CD8-positive, alpha-beta memory T cell (primary cell): ENCODE results near the gene MRO. TPM values are rescaled to one million over a fixed set of nuclear protein-coding genes. Genes with fewer than 3 reads are reported as not detected.

Experiments
- CTCF ChIA-PET: fragments of 350-600 bp; sonication (Branson Sonifier 250); formaldehyde crosslinking; loops from one replicate; lab custom pipeline; 2021; ENCODE audit warnings: antibody characterized with exemption; lab: Charles Lee
- POLR2A ChIA-PET: fragments of 350-600 bp; sonication (Branson Sonifier 250); formaldehyde crosslinking; loops from one replicate; lab custom pipeline; 2021; ENCODE audit warnings: antibody characterized with exemption; lab: Charles Lee
- DNase-seq, 5 donors: peaks; one replicate each; pipeline versions ENCODE4 v3.0.0 to v3.0.0-alpha.2; 2020 to 2022; ENCODE audit warnings: mixed read lengths in 1 of 5
- H3K27ac ChIP-seq: one replicate; pipeline ENCODE4 v1.7.0; 2013; ENCODE audit warnings: low read depth, mild to moderate bottlenecking, low read length, moderate library complexity
- H3K27me3 ChIP-seq: 2 replicates; pipeline ENCODE4 v1.7.0; 2013; ENCODE audit warnings: low read length, mild to moderate bottlenecking; ENCODE audit not compliant: insufficient read depth, poor library complexity, severe bottlenecking
- H3K36me3 ChIP-seq: 2 replicates; pipeline ENCODE4 v1.7.0; 2013; ENCODE audit warnings: mild to moderate bottlenecking, low read length, moderate library complexity; ENCODE audit not compliant: insufficient read depth
- H3K4me1 ChIP-seq: 2 replicates; pipeline ENCODE4 v1.7.0; 2013; ENCODE audit warnings: mild to moderate bottlenecking, low read length, moderate library complexity; ENCODE audit not compliant: insufficient read depth
- H3K4me3 ChIP-seq: 2 replicates; pipeline ENCODE4 v1.7.0; 2013; ENCODE audit warnings: mild to moderate bottlenecking, low read length
- H3K9me3 ChIP-seq: 2 replicates; pipeline ENCODE4 v1.7.0; 2013; ENCODE audit warnings: mild to moderate bottlenecking, low read length
- H3K27ac Mint-ChIP-seq, 8 donors: one replicate each; pipeline ENCODE4 v1.8.0; 2020 to 2021; ENCODE audit warnings: mixed read lengths in 8 of 8, mild to moderate bottlenecking in 6 of 8, inconsistent platforms in 3 of 8, moderate library complexity in 3 of 8
- H3K27me3 Mint-ChIP-seq, 2 donors: one replicate each; pipeline ENCODE4 v1.8.0; 2020 to 2021; ENCODE audit warnings: mixed read lengths in 2 of 2, mild to moderate bottlenecking in 1 of 2, moderate library complexity in 1 of 2
- H3K36me3 Mint-ChIP-seq, 3 donors: one replicate each; pipeline ENCODE4 v1.8.0; 2020 to 2021; ENCODE audit warnings: mixed read lengths in 3 of 3, inconsistent platforms in 1 of 3, mild to moderate bottlenecking in 1 of 3
- H3K4me1 Mint-ChIP-seq, 3 donors: one replicate each; pipeline ENCODE4 v1.8.0; 2020 to 2021; ENCODE audit warnings: mixed read lengths in 3 of 3, inconsistent platforms in 1 of 3, mild to moderate bottlenecking in 1 of 3
- H3K4me3 Mint-ChIP-seq, 7 donors: one replicate each; pipeline ENCODE4 v1.8.0; 2020 to 2021; ENCODE audit warnings: mixed read lengths in 7 of 7, mild to moderate bottlenecking in 6 of 7, moderate library complexity in 4 of 7, inconsistent platforms in 2 of 7
- H3K9me3 Mint-ChIP-seq, 5 donors: one replicate each; pipeline ENCODE4 v1.8.0; 2020 to 2022; ENCODE audit warnings: mixed read lengths in 5 of 5, mild to moderate bottlenecking in 3 of 5, moderate library complexity in 2 of 5, inconsistent platforms in 1 of 5
- polyA plus RNA-seq: library from polyadenylated mRNA; unstranded; fragments of 300-500 nt; fragmentation: Illumina TruSeq; gene quantifications from one replicate; pipeline ENCODE4 v1.2.3, GENCODE V29; 2021
- total RNA-seq, 2 experiments: library from RNA; stranded (reverse); gene quantifications; one replicate each; pipeline ENCODE4 v1.2.3, GENCODE V29; 2021

Gene MRO
- total and polyA plus RNA-seq, 3 experiments from 2014 or later, result 0.18 TPM; not detected in 2

DNA sequence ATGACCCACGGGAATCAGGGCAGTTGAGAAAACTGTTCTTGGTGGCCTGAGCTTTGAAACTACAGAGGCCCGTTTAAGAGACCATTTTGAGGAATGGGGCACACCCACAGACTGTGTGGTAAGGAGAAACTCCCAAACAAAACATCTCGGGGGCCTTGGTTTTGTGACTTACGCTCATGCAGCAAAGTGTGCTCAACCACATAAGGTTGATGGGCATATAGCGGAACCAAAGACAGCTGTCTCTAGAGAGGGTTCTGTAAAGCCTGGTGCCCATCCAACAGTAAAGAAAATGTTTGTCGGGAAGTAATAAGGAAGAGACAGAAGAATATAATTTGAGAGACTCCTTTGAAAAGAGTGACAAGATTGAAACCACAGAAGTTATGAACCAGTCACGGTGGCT, 5.4 kb downstream of the MRO start:
- Histone ChIP-seq H3K4me3 (no peak overlapping the region), H3K27me3 (no peaks in the 10 kb centered on the region), H3K4me1 (peaks cover 4% of the 10 kb centered on the region), H3K9me3 (no peaks in the 10 kb centered on the region), H3K36me3 (no peaks in the 10 kb centered on the region), H3K27ac (no peak overlapping the region)
- H3K27me3 Mint-ChIP-seq, result peaks cover 4 to 40% of the 10 kb centered on the region in 2 donors
- DNase-seq, result no peak
- H3K4me3 Mint-ChIP-seq, result no peak overlapping the region
- POLR2A ChIA-PET, result no interaction called here
- H3K36me3 Mint-ChIP-seq, result no peaks in the 10 kb centered on the region
- CTCF ChIA-PET, result interaction anchor here (1.0 to 1.4 kb wide), 2 partner anchors 10 to 30 kb away, joined by 3 read pairs; no protein-coding TSS in a partner anchor
- no peak overlapping the region for H3K27ac Mint-ChIP-seq
- H3K4me1 Mint-ChIP-seq, result no peaks in the 10 kb centered on the region
- no peaks in the 10 kb centered on the region for H3K9me3 Mint-ChIP-seq

- Mint-ChIP-seq H3K27me3 (peaks cover 4 to 38% of the 10 kb centered on the region in 2 donors), H3K4me1 (no peaks in the 10 kb centered on the region), H3K4me3 (no peak overlapping the region), H3K36me3 (no peaks in the 10 kb centered on the region), H3K9me3 (no peaks in the 10 kb centered on the region), H3K27ac (peak overlapping the region in 1 of 8 donors; percentile 58)
- H3K9me3 ChIP-seq, result no peaks in the 10 kb centered on the region
- DNase-seq, result no peak
- H3K27me3 ChIP-seq, result no peaks in the 10 kb centered on the region
- no peaks in the 10 kb centered on the region for H3K4me1 ChIP-seq
- POLR2A ChIA-PET, result no interaction called here
- no peaks in the 10 kb centered on the region for H3K36me3 ChIP-seq
- no peak overlapping the region for H3K4me3 ChIP-seq
- H3K27ac ChIP-seq, result no peak overlapping the region
- CTCF ChIA-PET, result interaction anchor here (1.4 kb wide), 1 partner anchor 9 kb away, joined by 3 read pairs; no protein-coding TSS in a partner anchor
These were observed 6.5 kb downstream of the MRO start for GRCh38 chr18:50813353-50813752.

DNA sequence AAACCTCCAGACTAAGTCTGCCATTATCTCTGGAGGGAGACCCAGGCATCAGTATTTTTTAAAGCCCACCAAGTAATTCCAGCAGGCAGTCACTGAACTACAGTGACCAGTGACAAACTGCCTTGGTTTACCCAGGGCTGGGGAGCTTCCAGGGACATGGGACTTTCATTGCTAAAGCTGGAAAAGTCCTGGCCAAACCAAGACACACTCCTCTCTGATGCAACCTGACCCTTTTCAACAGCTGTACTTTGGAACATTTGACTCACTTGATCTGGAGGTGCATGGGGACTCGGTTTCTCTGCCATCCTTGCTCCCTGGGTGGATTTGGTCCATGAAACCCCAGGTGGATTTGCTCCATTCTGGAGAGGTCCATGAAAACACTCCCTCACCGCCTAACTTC, 7.0 kb downstream of the MRO start:
- ChIA-PET POLR2A (no interaction called here), CTCF (no interaction called here)
- Histone ChIP-seq H3K27ac (no peak overlapping the region), H3K36me3 (no peaks in the 10 kb centered on the region), H3K9me3 (no peaks in the 10 kb centered on the region), H3K4me1 (no peaks in the 10 kb centered on the region), H3K27me3 (no peaks in the 10 kb centered on the region), H3K4me3 (no peak overlapping the region)
- Mint-ChIP-seq H3K27me3 (peaks cover 4 to 32% of the 10 kb centered on the region in 2 donors), H3K4me3 (no peak overlapping the region), H3K4me1 (no peaks in the 10 kb centered on the region), H3K36me3 (no peaks in the 10 kb centered on the region), H3K27ac (no peak overlapping the region), H3K9me3 (no peaks in the 10 kb centered on the region)
- no peak for DNase-seq

- ChIA-PET CTCF (no interaction called here), POLR2A (no interaction called here)
- Mint-ChIP-seq H3K27me3 (peaks cover 14 to 20% of the 10 kb centered on the region in 2 donors), H3K9me3 (no peaks in the 10 kb centered on the region), H3K4me1 (peaks cover 0 to 4% (median 0%) of the 10 kb centered on the region in 3 donors), H3K4me3 (no peak overlapping the region), H3K36me3 (no peaks in the 10 kb centered on the region), H3K27ac (no peak overlapping the region)
- Histone ChIP-seq H3K4me3 (no peak overlapping the region), H3K27ac (no peak overlapping the region), H3K36me3 (no peaks in the 10 kb centered on the region), H3K4me1 (no peaks in the 10 kb centered on the region), H3K27me3 (no peaks in the 10 kb centered on the region), H3K9me3 (no peaks in the 10 kb centered on the region)
- no peak for DNase-seq
These were observed 12.6 kb downstream of the MRO start for GRCh38 chr18:50807176-50807575.

DNA sequence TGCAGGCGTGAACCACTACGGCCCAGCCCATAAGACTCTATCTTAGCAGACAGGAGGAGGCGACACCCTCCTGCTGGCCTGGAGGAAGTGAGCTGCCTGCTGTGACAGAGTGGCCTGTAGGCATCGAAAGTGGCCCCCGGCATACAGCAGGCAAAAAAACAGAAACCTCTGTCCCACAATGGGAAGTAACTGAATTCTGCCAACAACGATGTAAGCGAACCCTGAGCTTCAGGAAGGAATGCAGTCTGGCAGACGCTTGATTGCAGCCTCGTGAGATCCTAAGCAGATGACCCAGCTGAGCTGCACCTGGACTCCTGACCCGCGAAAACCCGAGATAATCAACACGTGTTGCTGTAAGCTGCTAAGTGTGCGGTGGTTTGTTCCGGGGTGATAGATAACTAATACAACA, 13.6 kb downstream of the MRO start:
- no peaks in the 10 kb centered on the region for H3K36me3 Mint-ChIP-seq
- POLR2A ChIA-PET, result no interaction called here

GRCh38 chr18:50805732-50806131, 14.1 kb downstream of the MRO start:
- H3K27me3 Mint-ChIP-seq, result peaks cover 7 to 18% of the 10 kb centered on the region in 2 donors
- ChIA-PET CTCF (no interaction called here), POLR2A (no interaction called here)
- Histone ChIP-seq H3K9me3 (no peaks in the 10 kb centered on the region), H3K4me3 (no peak overlapping the region), H3K27me3 (no peaks in the 10 kb centered on the region), H3K36me3 (no peaks in the 10 kb centered on the region), H3K4me1 (no peaks in the 10 kb centered on the region), H3K27ac (no peak overlapping the region)
- peaks cover 0 to 4% (median 0%) of the 10 kb centered on the region in 3 donors for H3K4me1 Mint-ChIP-seq
- no peak overlapping the region for H3K4me3 Mint-ChIP-seq
- no peak overlapping the region for H3K27ac Mint-ChIP-seq
- DNase-seq, result no peak
- H3K36me3 Mint-ChIP-seq, result no peaks in the 10 kb centered on the region
- H3K9me3 Mint-ChIP-seq, result no peaks in the 10 kb centered on the region

More for the DNA sequence above, 13.6 kb downstream of the MRO start:
- H3K4me3 ChIP-seq, result no peak overlapping the region
- Mint-ChIP-seq H3K4me3 (no peak overlapping the region), H3K27me3 (peaks cover 11 to 18% of the 10 kb centered on the region in 2 donors), H3K9me3 (no peaks in the 10 kb centered on the region), H3K4me1 (peaks cover 0 to 4% (median 0%) of the 10 kb centered on the region in 3 donors), H3K27ac (no peak overlapping the region)
- H3K27me3 ChIP-seq, result no peaks in the 10 kb centered on the region
- no peaks in the 10 kb centered on the region for H3K4me1 ChIP-seq
- DNase-seq, result no peak
- CTCF ChIA-PET, result no interaction called here
- no peak overlapping the region for H3K27ac ChIP-seq
- no peaks in the 10 kb centered on the region for H3K9me3 ChIP-seq
- H3K36me3 ChIP-seq, result no peaks in the 10 kb centered on the region

GRCh38 chr18:50803592-50803991, 16.2 kb downstream of the MRO start:
- POLR2A ChIA-PET, result no interaction called here
- no peak overlapping the region for H3K4me3 Mint-ChIP-seq
- no peaks in the 10 kb centered on the region for H3K9me3 Mint-ChIP-seq

GRCh38 chr18:50802141-50802540, 17.7 kb downstream of the MRO start:
- H3K9me3 Mint-ChIP-seq, result no peaks in the 10 kb centered on the region
- H3K27me3 ChIP-seq, result no peaks in the 10 kb centered on the region
- no peak overlapping the region for H3K4me3 Mint-ChIP-seq
- no peaks in the 10 kb centered on the region for H3K9me3 ChIP-seq
- H3K36me3 ChIP-seq, result no peaks in the 10 kb centered on the region
- no peak overlapping the region for H3K27ac ChIP-seq
- POLR2A ChIA-PET, result no interaction called here
- H3K4me1 Mint-ChIP-seq, result peaks cover 0 to 4% (median 0%) of the 10 kb centered on the region in 3 donors
- CTCF ChIA-PET, result no interaction called here
- no peak overlapping the region for H3K4me3 ChIP-seq
- DNase-seq, result no peak
- H3K27ac Mint-ChIP-seq, result no peak overlapping the region
- H3K27me3 Mint-ChIP-seq, result peaks cover 12 to 20% of the 10 kb centered on the region in 2 donors
- H3K36me3 Mint-ChIP-seq, result no peaks in the 10 kb centered on the region
- no peaks in the 10 kb centered on the region for H3K4me1 ChIP-seq

More at GRCh38 chr18:50803592-50803991, 16.2 kb downstream of the MRO start:
- H3K4me1 ChIP-seq, result no peaks in the 10 kb centered on the region
- H3K27ac ChIP-seq, result no peak overlapping the region
- Mint-ChIP-seq H3K4me1 (peaks cover 0 to 4% (median 0%) of the 10 kb centered on the region in 3 donors), H3K36me3 (no peaks in the 10 kb centered on the region), H3K27ac (no peak overlapping the region), H3K27me3 (peaks cover 7 to 19% of the 10 kb centered on the region in 2 donors)
- no peaks in the 10 kb centered on the region for H3K36me3 ChIP-seq
- no peak for DNase-seq
- CTCF ChIA-PET, result interaction anchor here (1.8 kb wide), 1 partner anchor 10 kb away, joined by 3 read pairs; no protein-coding TSS in a partner anchor
- no peaks in the 10 kb centered on the region for H3K27me3 ChIP-seq
- no peaks in the 10 kb centered on the region for H3K9me3 ChIP-seq
- H3K4me3 ChIP-seq, result no peak overlapping the region
